Endothelial cell (in vitro differentiated cells): ENCODE results near the gene SLC24A3. TPM values are rescaled to one million over a fixed set of nuclear protein-coding genes. Genes with fewer than 3 reads are reported as not detected.

ENCODE experiments used
- DNase-seq: peaks from one replicate; pipeline ENCODE4 v3.0.0; 2021; ENCODE audit warnings: low spot score
- H3K27ac Mint-ChIP-seq: one replicate; pipeline ENCODE4 v1.8.0; 2021; ENCODE audit warnings: mixed read lengths, inconsistent platforms; ENCODE audit not compliant: unreplicated experiment
- H3K27me3 Mint-ChIP-seq: one replicate; pipeline ENCODE4 v1.8.0; 2021; ENCODE audit warnings: mild to moderate bottlenecking, moderate library complexity, mixed read lengths, inconsistent platforms; ENCODE audit not compliant: unreplicated experiment
- H3K36me3 Mint-ChIP-seq: one replicate; pipeline ENCODE4 v1.8.0; 2021; ENCODE audit warnings: mild to moderate bottlenecking, low read depth, mixed read lengths, inconsistent platforms; ENCODE audit not compliant: unreplicated experiment
- H3K4me1 Mint-ChIP-seq: one replicate; pipeline ENCODE4 v1.8.0; 2021; ENCODE audit warnings: mild to moderate bottlenecking, mixed read lengths, inconsistent platforms; ENCODE audit not compliant: unreplicated experiment
- H3K4me3 Mint-ChIP-seq: one replicate; pipeline ENCODE4 v1.8.0; 2021; ENCODE audit warnings: mild to moderate bottlenecking, mixed read lengths, inconsistent platforms; ENCODE audit not compliant: unreplicated experiment
- H3K9me3 Mint-ChIP-seq: one replicate; pipeline ENCODE4 v1.8.0; 2021; ENCODE audit warnings: mixed read lengths, inconsistent platforms; ENCODE audit not compliant: unreplicated experiment
- total RNA-seq: library from RNA; stranded (reverse); fragmentation: NEBNext Ultra II Directional; extraction: Animal tissue kit (Norgen Biotek cat#: 25700); gene quantifications from one replicate; pipeline ENCODE4 v1.2.1, GENCODE V29; 2021; ENCODE audit not compliant: unreplicated experiment
- TF ChIP-seq, protein P1 (sequence below): fragments of 200-600 bp; sonication (generic); IDR thresholded peaks from one replicate; pipeline ENCODE4 v1.5.0; 2021; ENCODE audit warnings: antibody characterized with exemption; ENCODE audit not compliant: unreplicated experiment

SLC24A3 gene
- total RNA-seq, 1 donor from 2014 or later, result 0.15 TPM

DNA sequence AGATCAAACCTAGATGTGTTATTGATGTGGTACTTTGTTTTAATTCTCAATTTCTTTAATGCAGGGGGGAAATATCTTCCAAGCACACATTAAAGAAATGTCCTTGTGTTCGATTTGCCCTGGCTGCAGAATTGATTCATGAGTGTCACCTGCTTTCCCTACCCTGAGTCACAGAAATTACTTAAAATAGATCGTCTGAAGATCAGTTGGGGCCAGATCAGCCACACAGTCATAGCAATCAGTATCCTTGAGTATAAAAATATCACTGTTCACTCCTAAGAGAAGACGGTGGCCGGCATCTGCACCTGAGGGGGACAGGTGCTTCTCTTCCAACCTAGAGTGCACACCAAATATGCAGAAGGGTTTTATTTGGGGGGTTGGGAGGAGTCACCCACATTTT lies 430.4 kb downstream of the SLC24A3 start:
- Mint-ChIP-seq H3K9me3 (no peaks in the 10 kb centered on the region), H3K27ac (no peak overlapping the region), H3K27me3 (no peaks in the 10 kb centered on the region), H3K36me3 (no peaks in the 10 kb centered on the region), H3K4me3 (no peak overlapping the region), H3K4me1 (no peaks in the 10 kb centered on the region)
- TF ChIP-seq, protein P1, sequence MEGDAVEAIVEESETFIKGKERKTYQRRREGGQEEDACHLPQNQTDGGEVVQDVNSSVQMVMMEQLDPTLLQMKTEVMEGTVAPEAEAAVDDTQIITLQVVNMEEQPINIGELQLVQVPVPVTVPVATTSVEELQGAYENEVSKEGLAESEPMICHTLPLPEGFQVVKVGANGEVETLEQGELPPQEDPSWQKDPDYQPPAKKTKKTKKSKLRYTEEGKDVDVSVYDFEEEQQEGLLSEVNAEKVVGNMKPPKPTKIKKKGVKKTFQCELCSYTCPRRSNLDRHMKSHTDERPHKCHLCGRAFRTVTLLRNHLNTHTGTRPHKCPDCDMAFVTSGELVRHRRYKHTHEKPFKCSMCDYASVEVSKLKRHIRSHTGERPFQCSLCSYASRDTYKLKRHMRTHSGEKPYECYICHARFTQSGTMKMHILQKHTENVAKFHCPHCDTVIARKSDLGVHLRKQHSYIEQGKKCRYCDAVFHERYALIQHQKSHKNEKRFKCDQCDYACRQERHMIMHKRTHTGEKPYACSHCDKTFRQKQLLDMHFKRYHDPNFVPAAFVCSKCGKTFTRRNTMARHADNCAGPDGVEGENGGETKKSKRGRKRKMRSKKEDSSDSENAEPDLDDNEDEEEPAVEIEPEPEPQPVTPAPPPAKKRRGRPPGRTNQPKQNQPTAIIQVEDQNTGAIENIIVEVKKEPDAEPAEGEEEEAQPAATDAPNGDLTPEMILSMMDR, result no peak
- no peak for DNase-seq

DNA sequence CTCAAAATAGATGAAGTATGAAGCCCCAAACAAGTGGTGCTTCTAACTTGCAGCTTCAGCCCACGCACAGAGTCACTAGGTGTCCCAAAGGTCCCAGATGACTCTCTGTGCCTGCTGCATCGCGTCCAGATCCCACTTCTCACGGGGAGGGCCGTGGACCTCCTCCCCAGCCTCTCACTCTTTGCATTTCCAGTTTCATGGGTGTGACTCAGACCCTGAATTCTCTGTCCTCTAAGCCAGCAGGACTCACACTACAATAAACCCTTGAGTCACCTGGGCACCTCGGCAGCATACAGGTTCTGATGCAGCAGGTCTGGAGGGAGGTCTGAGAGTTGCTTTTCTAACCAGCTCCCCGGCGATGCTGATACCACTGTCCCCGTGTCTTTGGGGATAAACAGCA lies 431.6 kb downstream of the SLC24A3 start:
- no peaks in the 10 kb centered on the region for H3K27me3 Mint-ChIP-seq
- TF ChIP-seq, protein P1, result no peak
- no peaks in the 10 kb centered on the region for H3K36me3 Mint-ChIP-seq
- no peak overlapping the region for H3K27ac Mint-ChIP-seq
- no peak overlapping the region for H3K4me3 Mint-ChIP-seq
- H3K9me3 Mint-ChIP-seq, result no peaks in the 10 kb centered on the region
- no peak for DNase-seq
- H3K4me1 Mint-ChIP-seq, result no peaks in the 10 kb centered on the region

DNA sequence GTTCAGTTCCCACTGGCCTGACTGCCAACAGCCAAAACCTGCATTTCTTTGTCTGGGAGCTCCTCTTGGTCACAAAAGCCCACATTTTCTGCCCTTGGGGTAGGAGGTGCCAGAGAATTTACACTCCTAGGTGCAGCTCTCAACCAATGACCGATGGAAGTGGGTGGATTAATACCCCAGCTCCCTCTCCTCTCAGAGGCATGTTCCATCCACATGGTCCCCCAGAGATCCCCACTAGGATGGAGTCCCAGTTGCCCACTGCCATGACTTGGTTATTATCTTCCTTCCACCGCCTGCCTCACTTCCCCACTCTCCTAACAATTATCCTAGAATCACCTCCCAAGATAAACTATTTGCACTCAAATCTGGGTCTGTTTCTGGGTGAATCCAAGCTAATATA lies 434.5 kb downstream of the SLC24A3 start:
- H3K9me3 Mint-ChIP-seq, result no peaks in the 10 kb centered on the region
- H3K27me3 Mint-ChIP-seq, result no peaks in the 10 kb centered on the region
- TF ChIP-seq, protein P1, result no peak
- DNase-seq, result no peak
- H3K36me3 Mint-ChIP-seq, result no peaks in the 10 kb centered on the region
- no peak overlapping the region for H3K27ac Mint-ChIP-seq
- H3K4me3 Mint-ChIP-seq, result no peak overlapping the region
- no peaks in the 10 kb centered on the region for H3K4me1 Mint-ChIP-seq

DNA sequence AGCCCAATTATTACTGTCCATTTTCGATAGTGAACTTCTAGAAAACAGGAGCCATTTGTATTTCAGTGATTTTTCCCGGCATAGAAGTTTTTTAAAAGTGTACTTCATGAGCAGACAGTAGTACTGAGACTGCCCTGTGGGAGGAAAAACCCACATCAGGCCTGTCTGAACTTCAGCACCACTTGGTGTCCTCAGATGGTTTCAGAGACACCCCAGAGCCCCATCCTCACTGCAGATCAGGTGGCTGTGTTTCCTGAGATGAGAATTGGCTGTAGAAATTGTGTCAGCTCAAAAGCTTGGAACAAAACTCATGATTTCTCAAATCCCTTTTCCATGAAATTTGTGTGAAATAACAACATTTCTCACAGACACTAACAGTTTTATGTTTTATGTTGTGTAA lies 435.6 kb downstream of the SLC24A3 start:
- no peaks in the 10 kb centered on the region for H3K9me3 Mint-ChIP-seq
- TF ChIP-seq, protein P1, result no peak
- H3K4me3 Mint-ChIP-seq, result no peak overlapping the region
- H3K27me3 Mint-ChIP-seq, result peaks cover under 1% of the 10 kb centered on the region
- DNase-seq, result no peak
- H3K4me1 Mint-ChIP-seq, result no peaks in the 10 kb centered on the region
- no peaks in the 10 kb centered on the region for H3K36me3 Mint-ChIP-seq
- no peak overlapping the region for H3K27ac Mint-ChIP-seq

DNA sequence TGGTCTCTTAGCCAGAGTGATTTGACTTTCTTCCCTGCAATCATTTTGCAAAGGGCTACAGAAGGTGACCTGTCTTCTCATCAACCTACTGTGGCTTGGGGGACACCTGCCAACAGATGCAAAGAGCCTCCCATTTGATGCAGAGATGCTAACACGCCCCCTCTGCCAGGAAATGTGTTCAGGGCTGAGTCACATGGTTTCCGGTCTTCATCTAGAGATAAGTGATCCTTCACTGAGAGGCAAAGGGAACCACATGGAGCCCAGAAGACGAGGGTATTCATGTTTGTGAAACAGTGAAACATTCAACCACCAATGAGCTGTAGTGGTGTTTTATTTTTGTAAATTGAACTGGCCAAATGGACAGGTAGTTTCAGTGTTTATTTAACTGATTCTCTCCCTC lies 436.6 kb downstream of the SLC24A3 start:
- peaks cover 3% of the 10 kb centered on the region for H3K27me3 Mint-ChIP-seq
- no peaks in the 10 kb centered on the region for H3K9me3 Mint-ChIP-seq
- H3K36me3 Mint-ChIP-seq, result no peaks in the 10 kb centered on the region
- no peak overlapping the region for H3K4me3 Mint-ChIP-seq
- H3K4me1 Mint-ChIP-seq, result peaks cover 2% of the 10 kb centered on the region
- no peak overlapping the region for H3K27ac Mint-ChIP-seq
- TF ChIP-seq, protein P1, result no peak
- no peak for DNase-seq
